ENCODE results near the gene MUSTN1. TPM values are rescaled to one million over a fixed set of nuclear protein-coding genes. Genes with fewer than 3 reads are reported as not detected.

MUSTN1 gene
- total RNA-seq, 1 donor from 2014 or later = not detected

GRCh38 chr3:52835766-52836470 is 1.1 kb upstream of the MUSTN1 start:
- DNase-seq (ENCODE audit: low read depth, low spot score) = no peak

- no peak for DNase-seq (ENCODE audit: low read depth, low spot score)
These were observed 1.6 kb downstream of the MUSTN1 start for GRCh38 chr3:52833202-52833601.

GRCh38 chr3:52831500-52832301 is 3.1 kb downstream of the MUSTN1 start:
- peak; percentile 17 for DNase-seq (ENCODE audit: low read depth, low spot score)

GRCh38 chr3:52830535-52831258 is 4.1 kb downstream of the MUSTN1 start, which contains the start of gene ITIH4:
Gene ITIH4, minus strand, starts transcription at chr3:52830672. Its CDS starts 30 bp downstream, at chr3:52830642.
- no peak for DNase-seq (ENCODE audit: low read depth, low spot score)

- DNase-seq (ENCODE audit: low read depth, low spot score) = no peak
These were observed 4.8 kb downstream of the MUSTN1 start for GRCh38 chr3:52829906-52830463.

GRCh38 chr3:52829482-52829881 is 5.3 kb downstream of the MUSTN1 start:
- no peak for DNase-seq (ENCODE audit: low read depth, low spot score)

GRCh38 chr3:52827866-52828376 is 6.9 kb downstream of the MUSTN1 start:
- no peak for DNase-seq (ENCODE audit: low read depth, low spot score)

GRCh38 chr3:52827441-52827840 is 7.4 kb downstream of the MUSTN1 start:
- no peak for DNase-seq (ENCODE audit: low read depth, low spot score)

GRCh38 chr3:52824037-52824436 is 10.8 kb downstream of the MUSTN1 start:
- no peak for DNase-seq (ENCODE audit: low read depth, low spot score)

- DNase-seq (ENCODE audit: low read depth, low spot score) = no peak
These were observed 12.5 kb downstream of the MUSTN1 start for GRCh38 chr3:52822363-52822762.

- no peak for DNase-seq (ENCODE audit: low read depth, low spot score)
These were observed 14.1 kb downstream of the MUSTN1 start for GRCh38 chr3:52820736-52821135.

- no peak for DNase-seq (ENCODE audit: low read depth, low spot score)
These were observed 14.9 kb downstream of the MUSTN1 start for GRCh38 chr3:52819936-52820335.

GRCh38 chr3:52817860-52818259 is 17.0 kb downstream of the MUSTN1 start:
- DNase-seq (ENCODE audit: low read depth, low spot score) = no peak

GRCh38 chr3:52817221-52817620 is 17.6 kb downstream of the MUSTN1 start:
- DNase-seq (ENCODE audit: low read depth, low spot score) = no peak

GRCh38 chr3:52816654-52817053 is 18.2 kb downstream of the MUSTN1 start:
- no peak for DNase-seq (ENCODE audit: low read depth, low spot score)

GRCh38 chr3:52816199-52816598 is 18.6 kb downstream of the MUSTN1 start:
- no peak for DNase-seq (ENCODE audit: low read depth, low spot score)

GRCh38 chr3:52813810-52814209 is 21.0 kb downstream of the MUSTN1 start:
- DNase-seq (ENCODE audit: low read depth, low spot score) = no peak

- no peak for DNase-seq (ENCODE audit: low read depth, low spot score)
These were observed 23.3 kb downstream of the MUSTN1 start for GRCh38 chr3:52811452-52812011.

GRCh38 chr3:52810923-52811322 is 23.9 kb downstream of the MUSTN1 start:
- no peak for DNase-seq (ENCODE audit: low read depth, low spot score)

GRCh38 chr3:52809662-52810377 is 25.0 kb downstream of the MUSTN1 start:
- no peak for DNase-seq (ENCODE audit: low read depth, low spot score)

- DNase-seq (ENCODE audit: low read depth, low spot score) = no peak
These were observed 25.7 kb downstream of the MUSTN1 start for GRCh38 chr3:52809149-52809548.
